A204.1 (cell line): Measurements from ENCODE around the gene NCOA3.

Source experiments
- FAIRE-seq: peaks from 2 replicates; lab custom pipeline; 2012; peaks lifted over from hg19 to GRCh38; lab: Jason Lieb, UNC

NCOA3 gene

GRCh38 chr20:47667531-47668312 is 166.0 kb downstream of the NCOA3 start:
- no peak for FAIRE-seq

DNA sequence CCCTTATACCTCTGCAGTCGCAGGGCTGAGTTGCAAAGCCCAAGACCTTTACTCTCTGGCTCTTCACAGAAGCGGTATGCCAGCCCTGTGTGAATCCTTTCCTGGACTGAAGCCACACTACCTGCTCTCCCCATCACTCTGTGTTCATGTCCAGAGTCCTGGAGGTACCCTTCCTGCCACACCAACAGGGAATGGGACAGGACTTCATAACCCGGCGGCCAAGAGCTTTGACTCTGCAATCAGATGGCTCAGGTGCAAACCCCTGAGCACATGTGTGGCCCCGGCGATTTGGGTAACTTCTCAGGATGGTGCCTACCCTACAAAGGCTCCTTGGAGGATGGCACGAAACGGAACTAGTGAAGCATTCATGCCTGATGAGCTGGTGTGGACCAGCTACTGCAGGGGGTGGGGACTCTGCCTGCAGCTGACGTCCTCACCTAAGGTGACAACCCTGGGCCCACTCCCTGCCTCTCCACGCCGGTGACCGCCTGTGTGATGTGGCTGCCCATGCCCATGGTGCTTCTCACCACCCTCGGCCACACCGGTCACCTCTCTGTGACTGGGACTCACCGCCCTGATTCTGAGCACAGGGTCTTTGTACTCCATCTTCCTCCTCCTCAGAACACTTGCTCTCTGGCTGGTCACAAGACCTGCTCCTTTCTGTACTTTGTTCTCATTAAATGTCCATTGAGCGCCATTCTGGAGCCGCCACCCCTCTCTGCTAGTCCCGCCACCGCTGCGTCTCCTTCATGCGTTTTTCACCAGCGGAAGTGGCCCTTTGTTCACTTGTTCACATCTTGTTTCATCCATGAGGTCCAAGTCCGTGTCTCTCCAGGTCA is 166.8 kb downstream of the NCOA3 start:
- FAIRE-seq, result no peak

- FAIRE-seq, result no peak
These were observed 167.4 kb downstream of the NCOA3 start for GRCh38 chr20:47669152-47669425.

DNA sequence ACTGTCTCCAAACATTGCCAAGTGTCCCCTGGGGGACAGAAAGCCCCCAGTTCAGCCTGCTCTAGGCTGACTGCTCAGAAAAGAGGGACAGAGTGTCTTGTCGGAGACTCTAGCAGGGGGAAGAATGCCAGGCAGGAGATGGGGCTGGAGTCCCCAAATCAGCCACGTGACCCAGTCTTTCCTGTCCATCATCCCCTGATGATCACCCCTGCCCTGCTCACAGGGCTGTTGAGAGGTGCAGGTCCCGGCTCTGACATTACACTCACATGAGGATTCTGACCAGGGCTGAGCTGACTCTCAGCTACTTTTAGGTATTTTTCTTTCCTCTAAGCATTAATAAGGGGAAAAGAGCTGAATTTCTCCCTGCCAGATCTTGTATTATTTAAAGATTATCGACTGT is 167.8 kb downstream of the NCOA3 start:
- no peak for FAIRE-seq

GRCh38 chr20:47669927-47670890 is 168.5 kb downstream of the NCOA3 start:
- no peak for FAIRE-seq

- no peak for FAIRE-seq
These were observed 169.2 kb downstream of the NCOA3 start for GRCh38 chr20:47670913-47671312.

GRCh38 chr20:47672166-47672565 is 170.5 kb downstream of the NCOA3 start:
- no peak for FAIRE-seq

GRCh38 chr20:47672886-47673670 is 171.4 kb downstream of the NCOA3 start:
- FAIRE-seq, result no peak

GRCh38 chr20:47673671-47673955 is 171.9 kb downstream of the NCOA3 start:
- FAIRE-seq, result no peak

DNA sequence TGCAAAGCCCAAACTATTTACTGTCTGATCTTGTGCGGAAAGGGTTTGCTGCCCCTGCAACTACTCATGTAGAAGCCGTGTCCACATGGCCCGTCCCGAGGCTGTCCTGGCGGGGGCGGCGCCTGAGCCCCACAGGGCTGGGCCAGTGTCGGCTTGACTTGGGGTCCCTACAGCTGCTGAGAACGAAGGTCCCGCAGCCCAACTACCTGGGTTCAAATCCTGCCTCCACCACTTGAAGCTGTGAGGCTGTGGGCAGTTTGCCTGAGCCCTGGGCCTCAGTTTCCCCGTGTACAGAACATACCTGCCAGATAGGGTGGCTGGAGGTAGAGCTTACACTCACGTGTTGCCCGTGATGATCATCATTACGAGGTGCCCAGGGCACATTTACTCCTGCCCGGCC is 172.5 kb downstream of the NCOA3 start:
- no peak for FAIRE-seq

- FAIRE-seq, result no peak
These were observed 173.0 kb downstream of the NCOA3 start for GRCh38 chr20:47674686-47675085.

DNA sequence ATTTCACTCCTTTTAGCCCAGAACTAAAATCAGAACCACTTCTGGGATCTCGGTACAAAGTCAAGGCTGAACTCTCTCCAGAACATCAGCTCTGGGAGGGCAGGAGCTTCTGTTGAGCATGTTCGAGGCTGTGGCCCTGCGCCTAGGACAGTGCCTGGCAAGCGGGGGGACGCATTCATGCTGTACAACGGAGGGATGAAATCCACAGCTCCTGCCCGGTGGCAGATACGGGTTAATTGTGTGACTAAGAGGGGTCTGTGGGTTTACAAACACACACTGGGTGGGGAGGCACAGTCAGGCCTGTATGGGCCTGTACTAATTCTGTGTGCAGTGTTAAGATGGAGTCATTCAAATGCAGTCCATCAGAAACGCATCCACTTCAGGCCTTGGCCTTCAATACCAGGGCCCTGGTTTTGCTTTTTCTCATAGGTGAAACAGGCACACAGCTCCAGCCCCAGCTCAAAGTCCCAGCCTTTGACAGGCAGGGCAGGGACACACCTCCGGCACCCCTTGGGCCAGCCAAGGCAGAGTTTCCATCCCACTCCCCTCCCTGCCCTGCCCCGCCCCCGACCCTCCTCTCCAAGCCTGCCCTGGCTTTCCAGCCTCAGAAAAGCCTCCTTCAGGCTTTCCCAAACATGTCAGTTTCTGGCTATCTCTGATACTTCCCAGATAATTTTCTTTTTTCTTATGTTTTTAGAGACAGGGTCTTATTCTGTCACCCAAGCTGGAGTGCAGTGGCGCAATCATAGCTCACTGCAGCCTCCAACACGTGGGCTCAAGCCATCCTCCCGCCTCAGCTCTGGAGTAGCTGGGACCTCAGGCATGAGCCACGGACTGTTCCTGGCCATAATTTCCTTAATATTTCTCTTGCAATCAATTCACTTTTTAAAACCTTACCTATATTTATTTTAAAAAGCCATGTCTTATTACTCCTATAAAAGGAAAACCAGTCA is 173.8 kb downstream of the NCOA3 start:
- no peak for FAIRE-seq

GRCh38 chr20:47676219-47676721 is 174.6 kb downstream of the NCOA3 start:
- FAIRE-seq, result no peak

- no peak for FAIRE-seq
These were observed 175.4 kb downstream of the NCOA3 start for GRCh38 chr20:47676912-47677634.

GRCh38 chr20:47677635-47678453 is 176.2 kb downstream of the NCOA3 start:
- no peak for FAIRE-seq

DNA sequence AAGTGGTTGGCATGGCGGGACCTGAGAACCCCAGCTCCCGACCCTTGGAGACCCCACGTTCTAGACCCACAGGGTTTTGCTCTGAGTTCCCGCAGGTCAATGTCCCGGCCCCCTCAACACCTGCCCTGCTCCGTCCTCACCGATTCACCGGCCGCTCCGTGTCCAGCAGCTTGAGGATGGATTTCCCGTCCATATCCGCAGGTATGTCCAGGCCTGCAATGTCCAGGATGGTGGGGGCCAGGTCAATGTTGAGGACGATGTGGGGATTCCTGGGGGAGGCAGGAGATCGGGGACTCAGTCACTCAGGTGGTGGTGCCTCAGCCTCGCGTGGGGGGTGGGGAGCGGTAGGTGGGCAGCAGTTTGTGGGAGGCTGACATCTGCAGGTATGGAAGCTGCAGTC is 176.8 kb downstream of the NCOA3 start:
- FAIRE-seq, result no peak

DNA sequence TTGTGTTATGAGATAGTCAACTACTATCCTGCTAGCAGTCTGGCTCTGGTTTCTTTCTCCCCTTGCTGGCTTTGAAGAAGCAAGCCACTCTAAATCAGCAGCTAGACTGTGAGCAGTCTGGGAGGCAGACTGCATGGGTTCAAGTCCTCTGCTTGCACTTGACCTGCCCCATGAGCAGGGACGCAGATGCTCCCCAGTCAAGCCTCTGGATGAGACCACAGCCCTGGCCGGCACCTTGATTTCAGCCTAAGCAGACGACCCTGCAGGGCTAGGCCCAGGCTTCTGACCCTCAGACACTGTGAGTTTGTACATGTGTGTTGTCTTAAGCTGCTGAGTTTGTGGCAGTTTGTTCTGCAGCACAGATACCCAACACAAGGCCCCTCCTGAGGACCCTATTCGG is 177.8 kb downstream of the NCOA3 start:
- FAIRE-seq, result no peak

DNA sequence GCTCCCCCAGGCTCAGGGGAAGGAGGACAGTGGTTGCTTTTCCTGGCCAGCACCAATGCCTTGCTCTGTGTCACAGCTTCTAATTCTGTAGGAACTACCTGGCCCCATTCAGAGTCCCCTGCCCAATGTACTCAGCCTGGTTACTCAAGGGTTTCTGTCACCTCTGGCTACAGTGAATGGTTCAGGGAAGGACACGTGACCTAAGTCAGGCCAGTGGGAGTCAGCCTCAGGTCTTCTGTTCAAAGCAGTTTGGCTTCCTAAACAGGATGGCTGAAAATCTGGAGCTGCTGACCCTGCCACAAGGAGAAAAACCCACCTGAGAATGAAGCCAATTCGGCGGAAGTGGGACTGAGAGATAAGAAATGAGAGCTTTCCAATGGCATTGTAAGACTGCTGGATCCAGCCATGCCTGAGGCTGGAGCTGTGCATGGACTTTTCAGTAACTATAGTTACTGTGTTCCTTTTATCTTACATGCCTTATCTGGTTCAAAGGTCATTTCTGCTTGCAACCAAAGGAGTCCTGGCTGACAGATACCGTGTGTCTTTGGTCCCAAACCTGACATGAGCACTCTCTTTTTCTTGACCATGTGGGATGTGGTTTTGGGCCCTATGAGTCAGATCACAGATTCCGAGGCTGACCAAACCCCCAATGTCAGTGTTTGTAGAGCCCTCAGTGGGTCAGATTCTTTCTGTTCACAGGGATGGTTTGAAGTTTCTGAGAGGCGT is 179.3 kb downstream of the NCOA3 start:
- FAIRE-seq, result no peak
